Activated CD4-positive, alpha-beta memory T cell treated with anti-CD3 and anti-CD28 coated beads, Interleukin-2, amount 10 ng/mL, durations not matched to agents 7 days and 5 days (primary cell): ENCODE measurements around the gene TNFSF15. TPM values are rescaled to one million over a fixed set of nuclear protein-coding genes. Genes with fewer than 3 reads are reported as not detected.
A peak's percentile ranks its signal among the peaks of the same experiment; 100 is the strongest.
"Not testable (repeated sequence)": the region's sequence is repeated elsewhere in the genome, so short reads cannot be mapped to it uniquely, and the experiment has no call there.

ENCODE experiments used
- CTCF ChIA-PET: fragments of 350-600 bp; sonication (Branson Sonifier 250); formaldehyde crosslinking; loops from one replicate; lab custom pipeline; 2021; ENCODE audit warnings: antibody characterized with exemption, inconsistent platforms; lab: Charles Lee
- POLR2A ChIA-PET: fragments of 350-600 bp; sonication (Branson Sonifier 250); formaldehyde crosslinking; loops from one replicate; lab custom pipeline; 2021; ENCODE audit warnings: antibody characterized with exemption; lab: Charles Lee
- DNase-seq: peaks from one replicate; pipeline ENCODE4 v3.0.0-alpha.2; 2020
- H3K27ac Mint-ChIP-seq: one replicate; pipeline ENCODE4 v1.8.0; 2021; ENCODE audit warnings: mild to moderate bottlenecking, mixed read lengths
- H3K27me3 Mint-ChIP-seq: one replicate; pipeline ENCODE4 v1.8.0; 2021; ENCODE audit warnings: mixed read lengths
- H3K36me3 Mint-ChIP-seq: one replicate; pipeline ENCODE4 v1.8.0; 2021; ENCODE audit warnings: low read depth, mixed read lengths
- H3K4me1 Mint-ChIP-seq: one replicate; pipeline ENCODE4 v1.8.0; 2021; ENCODE audit warnings: mixed read lengths
- H3K4me3 Mint-ChIP-seq: one replicate; pipeline ENCODE4 v1.8.0; 2021; ENCODE audit warnings: mild to moderate bottlenecking, mixed read lengths
- H3K9me3 Mint-ChIP-seq: one replicate; pipeline ENCODE4 v1.8.0; 2021; ENCODE audit warnings: mixed read lengths
- total RNA-seq, 2 experiments: library from RNA; stranded (reverse); gene quantifications; one replicate each; pipeline ENCODE4 v1.2.3, GENCODE V29; 2021

The TNFSF15 gene
- total RNA-seq, 2 experiments from 2014 or later, result 0.03 TPM

DNA sequence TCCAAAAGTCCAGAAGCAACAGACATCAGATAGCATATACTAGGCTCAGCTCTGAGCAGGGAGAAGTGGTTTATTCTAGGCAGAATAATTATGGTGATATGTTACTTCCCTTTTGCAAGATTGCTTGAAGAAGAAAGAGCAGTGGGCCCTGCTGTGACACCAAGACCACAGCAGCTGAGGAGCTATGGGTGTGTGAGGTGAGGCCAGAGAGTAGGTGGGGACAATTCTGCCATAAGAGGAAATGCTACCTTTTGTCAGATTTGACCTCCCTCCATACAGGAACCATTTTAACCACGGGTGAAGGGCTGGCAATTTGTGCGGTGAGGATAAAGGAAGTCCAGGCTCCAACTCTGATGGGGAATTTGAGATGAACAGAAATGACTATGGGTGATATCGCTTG, 51.3 kb downstream of the TNFSF15 start:
- Mint-ChIP-seq H3K4me3 (no peak overlapping the region), H3K36me3 (no peaks in the 10 kb centered on the region), H3K4me1 (peaks cover 12% of the 10 kb centered on the region), H3K27ac (no peak overlapping the region), H3K9me3 (peaks cover 5% of the 10 kb centered on the region), H3K27me3 (peaks cover 4% of the 10 kb centered on the region)
- CTCF ChIA-PET, result interaction anchor here (2.0 kb wide), 1 partner anchor 74 kb away, joined by 7 read pairs; no protein-coding TSS in a partner anchor
- no peak for DNase-seq
- POLR2A ChIA-PET, result interaction anchor here (0.6 to 1.3 kb wide), 2 partner anchors 145 to 152 kb away, joined by 3 read pairs; no protein-coding TSS in a partner anchor

- peaks cover 5% of the 10 kb centered on the region for H3K9me3 Mint-ChIP-seq
- POLR2A ChIA-PET, result interaction anchor here (0.9 kb wide), 1 partner anchor 13 kb away, joined by 3 read pairs; no protein-coding TSS in a partner anchor
- CTCF ChIA-PET, result no interaction called here
- H3K4me3 Mint-ChIP-seq, result no peak overlapping the region
- no peaks in the 10 kb centered on the region for H3K36me3 Mint-ChIP-seq
- peaks cover 2% of the 10 kb centered on the region for H3K27me3 Mint-ChIP-seq
- no peaks in the 10 kb centered on the region for H3K4me1 Mint-ChIP-seq
- DNase-seq, result no peak
- H3K27ac Mint-ChIP-seq, result no peak overlapping the region
Measured at GRCh38 chr9:114746591-114747346, 59.1 kb downstream of the TNFSF15 start.

GRCh38 chr9:114745879-114746550, 59.8 kb downstream of the TNFSF15 start:
- CTCF ChIA-PET, result interaction anchor here (0.7 kb wide), 1 partner anchor 161 kb away, joined by 3 read pairs; no protein-coding TSS in a partner anchor
- Mint-ChIP-seq H3K36me3 (no peaks in the 10 kb centered on the region), H3K4me3 (no peak overlapping the region)

DNA sequence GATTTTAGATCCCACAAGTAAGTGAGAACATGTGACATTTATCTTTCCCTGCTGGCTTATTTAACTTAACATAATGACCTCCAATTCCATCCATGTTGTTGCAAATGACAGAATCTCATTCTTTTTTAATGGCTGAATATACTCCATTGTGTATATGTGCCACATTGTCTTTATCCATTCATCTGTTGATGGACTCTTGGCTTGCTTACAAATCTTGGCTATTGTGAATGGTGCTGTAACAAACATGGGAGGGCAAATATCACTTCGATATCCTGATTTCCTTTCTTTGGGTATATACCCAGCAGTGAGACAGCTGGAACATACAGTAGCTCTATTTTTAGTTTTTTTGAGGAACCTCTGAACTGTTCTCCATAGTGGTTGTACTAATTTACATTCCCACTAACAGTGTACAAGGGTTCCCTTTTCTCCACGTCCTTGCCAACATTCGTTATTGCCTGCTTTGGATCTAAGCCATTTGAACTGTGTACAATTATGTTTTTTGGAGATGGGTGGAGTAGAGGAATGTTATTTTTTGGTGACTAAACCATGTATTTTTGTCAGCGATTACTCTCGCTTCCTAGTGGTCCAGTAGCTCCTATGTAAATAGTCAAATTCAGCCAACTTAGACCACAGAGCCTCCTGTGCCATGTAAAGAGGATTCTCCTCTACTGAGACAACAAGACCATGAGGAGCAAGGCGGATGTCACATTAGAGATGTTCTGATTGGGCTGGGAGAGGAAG, 60.6 kb downstream of the TNFSF15 start:
- H3K36me3 Mint-ChIP-seq, result no peaks in the 10 kb centered on the region
- H3K4me3 Mint-ChIP-seq, result no peak overlapping the region
- DNase-seq, result no peak
- no peak overlapping the region for H3K27ac Mint-ChIP-seq
- POLR2A ChIA-PET, result no interaction called here
- peaks cover 10% of the 10 kb centered on the region for H3K27me3 Mint-ChIP-seq
- CTCF ChIA-PET, result interaction anchor here (0.7 kb wide), 1 partner anchor 161 kb away, joined by 3 read pairs; no protein-coding TSS in a partner anchor
- H3K4me1 Mint-ChIP-seq, result peaks cover 4% of the 10 kb centered on the region
- peaks cover under 1% of the 10 kb centered on the region for H3K9me3 Mint-ChIP-seq

More at GRCh38 chr9:114745879-114746550, 59.8 kb downstream of the TNFSF15 start:
- no peak overlapping the region for H3K27ac Mint-ChIP-seq
- peaks cover 5% of the 10 kb centered on the region for H3K9me3 Mint-ChIP-seq
- no peak for DNase-seq
- H3K4me1 Mint-ChIP-seq, result no peaks in the 10 kb centered on the region
- H3K27me3 Mint-ChIP-seq, result peaks cover 3% of the 10 kb centered on the region
- POLR2A ChIA-PET, result no interaction called here

DNA sequence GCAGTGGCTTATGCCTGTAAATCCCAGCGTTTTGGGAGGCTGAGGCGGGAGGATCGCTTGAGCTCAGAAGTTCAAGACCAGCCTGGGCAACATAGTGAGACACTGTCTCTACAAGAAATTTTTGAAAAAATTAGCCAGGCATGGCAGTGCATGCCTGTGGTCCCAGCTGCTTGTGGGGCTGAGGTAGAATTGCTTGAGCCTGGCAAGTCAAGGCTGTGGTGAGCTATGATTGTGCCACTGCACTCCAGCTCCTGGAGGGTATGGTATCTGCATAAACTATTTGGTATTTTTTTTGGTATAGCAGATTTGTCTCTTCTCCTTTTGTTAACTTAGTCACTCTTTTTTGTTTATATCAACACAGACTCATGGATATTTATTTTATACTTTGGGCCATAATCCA, 62.4 kb downstream of the TNFSF15 start:
- H3K36me3 Mint-ChIP-seq, result no peaks in the 10 kb centered on the region
- POLR2A ChIA-PET, result interaction anchor here (1.2 to 1.5 kb wide), 3 partner anchors 154 to 186 kb away, joined by 3 to 7 read pairs (median 5); no protein-coding TSS in a partner anchor
- H3K4me3 Mint-ChIP-seq, result no peak overlapping the region
- H3K27me3 Mint-ChIP-seq, result peaks cover 13% of the 10 kb centered on the region
- CTCF ChIA-PET, result interaction anchor here (0.7 to 11.2 kb wide), 8 partner anchors 62 to 636 kb away, joined by 3 to 167 read pairs (median 4); partner anchors contain the start of gene TEX48
- no peaks in the 10 kb centered on the region for H3K9me3 Mint-ChIP-seq
- DNase-seq, result no peak
- H3K27ac Mint-ChIP-seq, result no peak overlapping the region
- peaks cover 17% of the 10 kb centered on the region for H3K4me1 Mint-ChIP-seq

- no peaks in the 10 kb centered on the region for H3K36me3 Mint-ChIP-seq
- no peaks in the 10 kb centered on the region for H3K9me3 Mint-ChIP-seq
- no peak overlapping the region for H3K4me3 Mint-ChIP-seq
- H3K27me3 Mint-ChIP-seq, result peaks cover 13% of the 10 kb centered on the region
- CTCF ChIA-PET, result interaction anchor here (0.6 to 11.2 kb wide), 10 partner anchors 62 to 636 kb away, joined by 3 to 167 read pairs (median 4); partner anchors contain the start of gene TEX48
- H3K4me1 Mint-ChIP-seq, result peaks cover 21% of the 10 kb centered on the region
- DNase-seq, result no peak
- no peak overlapping the region for H3K27ac Mint-ChIP-seq
- POLR2A ChIA-PET, result interaction anchor here (1.0 to 1.5 kb wide), 2 partner anchors 52 to 186 kb away, joined by 3 to 5 read pairs; no protein-coding TSS in a partner anchor
Measured at GRCh38 chr9:114742947-114743346, 62.9 kb downstream of the TNFSF15 start.

DNA sequence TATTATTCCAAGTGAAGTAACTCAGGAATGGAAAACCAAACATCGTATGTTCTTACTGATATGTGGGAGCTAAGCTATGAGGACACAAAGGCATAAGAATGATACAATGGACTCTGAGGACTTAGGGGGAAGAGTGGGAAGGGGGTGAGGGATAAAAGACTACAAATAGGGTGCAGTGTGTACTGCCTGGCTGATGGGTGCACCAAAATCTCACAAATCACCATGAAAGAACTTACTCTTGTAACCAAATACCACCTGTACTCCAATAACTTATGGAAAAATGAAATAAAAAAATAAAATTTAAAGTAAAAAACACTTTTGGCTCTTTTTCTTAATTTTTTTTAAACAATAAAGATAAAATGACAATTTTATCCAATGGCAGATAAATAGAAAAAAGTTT, 64.3 kb downstream of the TNFSF15 start:
- Mint-ChIP-seq H3K4me1 (peaks cover 35% of the 10 kb centered on the region), H3K27me3 (peaks cover 13% of the 10 kb centered on the region)
- not testable (repeated sequence) for H3K4me3 Mint-ChIP-seq, DNase-seq, H3K36me3 Mint-ChIP-seq, H3K27ac Mint-ChIP-seq, H3K9me3 Mint-ChIP-seq
- ChIA-PET POLR2A (interaction anchor here (1.0 to 4.1 kb wide), 3 partner anchors 165 to 186 kb away, joined by 3 to 25 read pairs (median 4); no protein-coding TSS in a partner anchor), CTCF (interaction anchor here (2.9 to 11.2 kb wide), 3 partner anchors 60 to 274 kb away, joined by 17 to 167 read pairs (median 96); partner anchors contain the start of gene TEX48)

GRCh38 chr9:114738581-114739316, 67.1 kb downstream of the TNFSF15 start:
- Mint-ChIP-seq H3K9me3 (no peaks in the 10 kb centered on the region), H3K27ac (peak overlapping the region; percentile 64), H3K4me1 (peaks cover 59% of the 10 kb centered on the region), H3K36me3 (peaks cover 13% of the 10 kb centered on the region), H3K4me3 (no peak overlapping the region), H3K27me3 (peaks cover 11% of the 10 kb centered on the region)
- CTCF ChIA-PET, result interaction anchor here (0.7 to 11.2 kb wide), 26 partner anchors 15 to 346 kb away, joined by 3 to 167 read pairs (median 4); partner anchors contain the start of genes TEX48, TNFSF15 and TNFSF8
- POLR2A ChIA-PET, result interaction anchor here (1.1 to 6.7 kb wide), 11 partner anchors 17 to 270 kb away, joined by 4 to 92 read pairs (median 14); partner anchors contain the start of genes TEX48 and TNFSF8
- peak; percentile 80 for DNase-seq

- peaks cover 11% of the 10 kb centered on the region for H3K27me3 Mint-ChIP-seq
- ChIA-PET CTCF (interaction anchor here (0.7 to 11.2 kb wide), 27 partner anchors 14 to 345 kb away, joined by 3 to 167 read pairs (median 4); partner anchors contain the start of genes TEX48, TNFSF15 and TNFSF8), POLR2A (interaction anchor here (1.0 to 6.7 kb wide), 15 partner anchors 16 to 271 kb away, joined by 3 to 92 read pairs (median 8); partner anchors contain the start of genes TEX48 and TNFSF8)
- H3K4me3 Mint-ChIP-seq, result no peak overlapping the region
- H3K4me1 Mint-ChIP-seq, result peaks cover 60% of the 10 kb centered on the region
- peaks cover 13% of the 10 kb centered on the region for H3K36me3 Mint-ChIP-seq
- DNase-seq, result no peak
- H3K9me3 Mint-ChIP-seq, result no peaks in the 10 kb centered on the region
- H3K27ac Mint-ChIP-seq, result peak overlapping the region; percentile 66
Measured at GRCh38 chr9:114737847-114738246, 68.0 kb downstream of the TNFSF15 start.

DNA sequence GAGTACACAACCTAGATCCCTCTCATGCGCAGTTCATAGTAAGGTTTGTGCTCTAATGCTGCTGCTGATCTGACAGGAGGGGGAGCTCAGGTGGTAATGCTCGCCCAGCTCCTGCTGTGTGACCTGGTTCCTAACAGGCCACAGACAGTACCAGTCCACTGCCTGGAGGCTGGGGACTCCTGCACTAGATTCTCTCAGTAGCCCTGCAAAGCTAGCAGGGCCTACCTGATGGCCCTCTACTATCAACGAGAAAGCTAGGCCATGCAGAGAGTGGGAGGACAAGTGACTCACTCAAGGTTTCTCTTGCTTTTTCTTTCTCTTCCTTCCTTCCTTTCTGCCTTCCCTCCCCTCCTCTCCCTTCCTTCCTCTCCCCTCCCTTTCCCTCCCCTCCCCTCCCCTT, 68.7 kb downstream of the TNFSF15 start:
- Mint-ChIP-seq H3K27ac (peak overlapping the region; percentile 79), H3K9me3 (no peaks in the 10 kb centered on the region), H3K4me3 (no peak overlapping the region), H3K36me3 (peaks cover 13% of the 10 kb centered on the region), H3K4me1 (peaks cover 60% of the 10 kb centered on the region), H3K27me3 (peaks cover 11% of the 10 kb centered on the region)
- peak; percentile 25 for DNase-seq
- POLR2A ChIA-PET, result interaction anchor here (0.7 to 6.7 kb wide), 12 partner anchors 16 to 191 kb away, joined by 3 to 92 read pairs (median 9); partner anchors contain the start of gene TEX48
- CTCF ChIA-PET, result interaction anchor here (1.1 to 11.2 kb wide), 7 partner anchors 13 to 279 kb away, joined by 3 to 167 read pairs (median 28); partner anchors contain the start of gene TEX48

DNA sequence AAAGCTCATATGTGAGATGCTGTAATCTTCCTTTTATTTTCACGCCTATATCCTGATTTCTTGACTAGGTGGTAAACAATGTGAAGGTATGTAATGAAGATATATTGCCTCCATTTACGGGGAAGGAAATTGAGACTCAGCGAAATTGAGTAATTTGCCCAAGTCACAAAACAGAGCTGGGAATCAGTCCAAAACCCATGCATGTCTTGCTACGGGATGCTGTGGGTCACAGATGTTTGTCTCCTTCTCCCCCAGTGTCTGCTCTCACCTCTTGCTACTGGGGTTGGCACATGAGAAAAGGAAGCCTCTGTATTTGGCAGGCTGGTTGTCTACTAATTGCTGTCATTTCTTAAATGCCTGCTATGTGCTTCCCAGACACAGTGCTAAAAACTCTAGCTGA, 70.1 kb downstream of the TNFSF15 start:
- ChIA-PET CTCF (interaction anchor here (0.8 to 11.2 kb wide), 13 partner anchors 10 to 280 kb away, joined by 3 to 167 read pairs (median 5); partner anchors contain the start of gene TEX48), POLR2A (interaction anchor here (0.8 to 6.7 kb wide), 14 partner anchors 14 to 193 kb away, joined by 3 to 92 read pairs (median 4); partner anchors contain the start of gene TNFSF8)
- Mint-ChIP-seq H3K36me3 (peaks cover 19% of the 10 kb centered on the region), H3K27me3 (peaks cover 7% of the 10 kb centered on the region), H3K4me1 (peaks cover 61% of the 10 kb centered on the region), H3K27ac (peak overlapping the region; percentile 75), H3K4me3 (no peak overlapping the region), H3K9me3 (no peaks in the 10 kb centered on the region)
- no peak for DNase-seq
